SKM-1 treated with dmso at 0.1 percent for 144 hours (cell line): Measurements from ENCODE around the gene ADRA1B.
A peak's percentile ranks its signal among the peaks of the same experiment; 100 is the strongest.
"Not testable (repeated sequence)": the region's sequence is repeated elsewhere in the genome, so short reads cannot be mapped to it uniquely, and the experiment has no call there.

Experiments used
- DNase-seq: peaks from one replicate; lab custom pipeline; 2025; ENCODE audit not compliant: unreplicated experiment; lab: John Stamatoyannopoulos, UW

Gene ADRA1B

GRCh38 chr5:160009591-160009989 lies 93.3 kb downstream of the ADRA1B start:
- no peak for DNase-seq

GRCh38 chr5:160011471-160011870 lies 95.2 kb downstream of the ADRA1B start:
- DNase-seq: no peak

- not testable (repeated sequence) for DNase-seq
Measured at GRCh38 chr5:160014197-160014596, 97.9 kb downstream of the ADRA1B start.

- no peak for DNase-seq
Measured at GRCh38 chr5:160018945-160019625, 102.8 kb downstream of the ADRA1B start.

- no peak for DNase-seq
Measured at GRCh38 chr5:160020266-160020770, 104.0 kb downstream of the ADRA1B start.

- DNase-seq: no peak
Measured at GRCh38 chr5:160020964-160021363, 104.7 kb downstream of the ADRA1B start.

GRCh38 chr5:160021831-160022446 lies 105.7 kb downstream of the ADRA1B start:
- DNase-seq: peak; percentile 34
